SK-N-SH treated with all-trans-retinoic acid at 6 μM for 48 hours (cell line): ENCODE results near the gene RAB7A.

Source experiments
- ATAC-seq: fragments of 200-7000 bp; cut with Tn5 transposase; 3 replicates; pipeline ENCODE4 v1.9.1; 2020; ENCODE audit warnings: mild to moderate bottlenecking, moderate library complexity
- ARNTL ChIP-seq: fragments of 450-650 bp; formaldehyde crosslinking; IDR thresholded peaks from 2 replicates; pipeline ENCODE4 v1.5.0; 2020; ENCODE audit warnings: low read depth, mild to moderate bottlenecking, moderate library complexity, borderline replicate concordance
- BACH2 ChIP-seq: fragments of 250-450 bp; sonication (Bioruptor Pico); IDR thresholded peaks from 2 replicates; pipeline ENCODE4 v1.9.0; 2021; ENCODE audit warnings: mild to moderate bottlenecking, borderline replicate concordance
- CSDC2 ChIP-seq: fragments of 250-450 bp; sonication (Bioruptor Pico); IDR thresholded peaks from 2 replicates; pipeline ENCODE4 v1.5.0; 2020; ENCODE audit warnings: mild to moderate bottlenecking, moderate library complexity
- ESRRG ChIP-seq: fragments of 250-450 bp; sonication (Bioruptor Pico); IDR thresholded peaks from 2 replicates; pipeline ENCODE4 v1.6.1; 2021; ENCODE audit warnings: mild to moderate bottlenecking
- GLIS3 ChIP-seq: fragments of 250-450 bp; sonication (Bioruptor Pico); IDR thresholded peaks from 2 replicates; pipeline ENCODE4 v1.5.0; 2020; ENCODE audit warnings: mild to moderate bottlenecking, moderate library complexity
- OSR1 ChIP-seq: fragments of 250-450 bp; sonication (Bioruptor Pico); IDR thresholded peaks from 2 replicates; pipeline ENCODE4 v1.8.0; 2022; ENCODE audit warnings: moderate library complexity, mild to moderate bottlenecking, inconsistent platforms
- PPARA ChIP-seq: fragments of 250-450 bp; sonication (Bioruptor Pico); IDR thresholded peaks from 2 replicates; pipeline ENCODE4 v1.5.0; 2020; ENCODE audit warnings: mild to moderate bottlenecking, borderline replicate concordance
- RARB ChIP-seq: fragments of 250-450 bp; sonication (Bioruptor Pico); IDR thresholded peaks from 2 replicates; pipeline ENCODE4 v1.8.0; 2021; ENCODE audit warnings: mild to moderate bottlenecking, moderate library complexity
- SNAI2 ChIP-seq: fragments of 250-450 bp; sonication (Bioruptor Pico); IDR thresholded peaks from 2 replicates; pipeline ENCODE4 v1.5.0; 2020; ENCODE audit warnings: mild to moderate bottlenecking, moderate library complexity
- TCF4 ChIP-seq: fragments of 250-450 bp; sonication (Bioruptor Pico); IDR thresholded peaks from 2 replicates; pipeline ENCODE4 v1.8.0; 2021; ENCODE audit warnings: mild to moderate bottlenecking, moderate library complexity, borderline replicate concordance
- TOX ChIP-seq: fragments of 250-450 bp; sonication (Bioruptor Pico); IDR thresholded peaks from 2 replicates; pipeline ENCODE4 v1.8.0; 2021; ENCODE audit warnings: mild to moderate bottlenecking, moderate library complexity, borderline replicate concordance
- ZC3H10 ChIP-seq: fragments of 250-450 bp; sonication (Bioruptor Pico); IDR thresholded peaks from 2 replicates; pipeline ENCODE4 v1.5.1; 2021; ENCODE audit warnings: mild to moderate bottlenecking, moderate library complexity
- ZFP3 ChIP-seq: fragments of 250-450 bp; sonication (Bioruptor Pico); IDR thresholded peaks from 2 replicates; pipeline ENCODE4 v1.5.0; 2020; ENCODE audit warnings: mild to moderate bottlenecking, moderate library complexity
- ZFP30 ChIP-seq: fragments of 450-650 bp; formaldehyde crosslinking; IDR thresholded peaks from 2 replicates; pipeline ENCODE4 v1.5.0; 2022; ENCODE audit warnings: mild to moderate bottlenecking, moderate library complexity
- ZNF70 ChIP-seq: fragments of 450-650 bp; formaldehyde crosslinking; IDR thresholded peaks from 2 replicates; pipeline ENCODE4 v1.5.0; 2020; ENCODE audit warnings: mild to moderate bottlenecking, moderate library complexity
- TF ChIP-seq, protein P1 (sequence below): fragments of 250-450 bp; sonication (Bioruptor Pico); IDR thresholded peaks from 2 replicates; pipeline ENCODE4 v1.5.0; 2020; ENCODE audit warnings: mild to moderate bottlenecking, moderate library complexity
- TF ChIP-seq, protein P2 (sequence below): fragments of 250-450 bp; sonication (Bioruptor Pico); IDR thresholded peaks from 2 replicates; pipeline ENCODE4 v1.5.1; 2020; ENCODE audit warnings: low read depth, mild to moderate bottlenecking, moderate library complexity
- TF ChIP-seq, protein P3 (sequence below): fragments of 250-450 bp; sonication (Bioruptor Pico); IDR thresholded peaks from 2 replicates; pipeline ENCODE4 v1.5.1; 2021; ENCODE audit warnings: mild to moderate bottlenecking, moderate library complexity
- TF ChIP-seq, protein P4 (sequence below): fragments of 250-450 bp; sonication (Bioruptor Pico); IDR thresholded peaks from 2 replicates; pipeline ENCODE4 v1.8.0; 2021; ENCODE audit warnings: low read depth, mild to moderate bottlenecking, moderate library complexity, borderline replicate concordance
- TF ChIP-seq, protein P5 (sequence below): fragments of 250-450 bp; sonication (Bioruptor Pico); IDR thresholded peaks from 2 replicates; pipeline ENCODE4 v1.8.0; 2020; ENCODE audit warnings: mild to moderate bottlenecking, moderate library complexity, borderline replicate concordance

RAB7A gene

DNA sequence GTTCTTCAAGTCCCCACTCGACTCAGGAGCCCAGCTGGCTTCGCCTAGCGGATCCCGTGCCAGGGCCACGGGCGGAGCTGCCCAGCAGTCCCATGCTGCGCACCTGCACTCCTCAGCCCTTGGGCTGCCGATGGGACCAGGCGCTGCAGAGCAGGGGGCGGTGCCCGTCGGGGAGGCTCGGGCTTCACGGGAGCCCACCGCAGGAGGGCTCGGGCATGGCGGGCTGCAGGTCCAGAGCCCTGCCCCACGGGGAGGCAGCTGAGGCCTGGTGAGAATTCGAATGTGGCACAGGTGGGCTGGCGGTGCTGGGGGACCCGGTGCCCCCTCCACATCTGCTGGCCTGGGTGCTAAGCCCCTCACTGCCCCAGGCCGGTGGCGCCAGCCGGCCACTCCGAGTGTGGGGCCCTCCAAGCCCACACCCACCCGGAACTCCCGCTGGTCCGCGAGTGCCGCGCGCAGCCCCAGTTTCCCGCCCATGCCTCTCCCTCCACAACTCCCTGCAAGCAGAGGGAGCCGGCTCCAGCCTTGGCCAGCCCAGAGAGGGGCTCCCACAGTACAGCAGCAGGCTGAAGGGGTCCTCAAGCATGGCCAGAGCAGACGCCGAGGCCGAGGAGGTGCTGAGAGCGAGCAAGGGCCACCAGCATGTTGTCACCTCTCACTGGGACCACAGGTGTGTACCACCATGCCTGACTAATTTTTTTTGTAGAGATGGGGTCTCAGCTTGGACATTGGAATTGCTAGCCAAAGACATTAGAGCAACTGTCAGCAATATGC lies 17.0 kb downstream of the RAB7A start:
- TF ChIP-seq TOX (no peak), GLIS3 (no peak), ZNF70 (CRISPR knock-in tag) (no peak), RARB (CRISPR knock-in tag) (no peak), ZC3H10 (CRISPR knock-in tag) (no peak), SNAI2 (CRISPR knock-in tag) (no peak), ARNTL (CRISPR knock-in tag) (no peak), TCF4 (CRISPR knock-in tag) (no peak), ESRRG (CRISPR knock-in tag) (no peak)
- TF ChIP-seq, protein P1, sequence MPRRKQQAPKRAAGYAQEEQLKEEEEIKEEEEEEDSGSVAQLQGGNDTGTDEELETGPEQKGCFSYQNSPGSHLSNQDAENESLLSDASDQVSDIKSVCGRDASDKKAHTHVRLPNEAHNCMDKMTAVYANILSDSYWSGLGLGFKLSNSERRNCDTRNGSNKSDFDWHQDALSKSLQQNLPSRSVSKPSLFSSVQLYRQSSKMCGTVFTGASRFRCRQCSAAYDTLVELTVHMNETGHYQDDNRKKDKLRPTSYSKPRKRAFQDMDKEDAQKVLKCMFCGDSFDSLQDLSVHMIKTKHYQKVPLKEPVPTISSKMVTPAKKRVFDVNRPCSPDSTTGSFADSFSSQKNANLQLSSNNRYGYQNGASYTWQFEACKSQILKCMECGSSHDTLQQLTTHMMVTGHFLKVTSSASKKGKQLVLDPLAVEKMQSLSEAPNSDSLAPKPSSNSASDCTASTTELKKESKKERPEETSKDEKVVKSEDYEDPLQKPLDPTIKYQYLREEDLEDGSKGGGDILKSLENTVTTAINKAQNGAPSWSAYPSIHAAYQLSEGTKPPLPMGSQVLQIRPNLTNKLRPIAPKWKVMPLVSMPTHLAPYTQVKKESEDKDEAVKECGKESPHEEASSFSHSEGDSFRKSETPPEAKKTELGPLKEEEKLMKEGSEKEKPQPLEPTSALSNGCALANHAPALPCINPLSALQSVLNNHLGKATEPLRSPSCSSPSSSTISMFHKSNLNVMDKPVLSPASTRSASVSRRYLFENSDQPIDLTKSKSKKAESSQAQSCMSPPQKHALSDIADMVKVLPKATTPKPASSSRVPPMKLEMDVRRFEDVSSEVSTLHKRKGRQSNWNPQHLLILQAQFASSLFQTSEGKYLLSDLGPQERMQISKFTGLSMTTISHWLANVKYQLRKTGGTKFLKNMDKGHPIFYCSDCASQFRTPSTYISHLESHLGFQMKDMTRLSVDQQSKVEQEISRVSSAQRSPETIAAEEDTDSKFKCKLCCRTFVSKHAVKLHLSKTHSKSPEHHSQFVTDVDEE (CRISPR knock-in tag) = no peak
- TF ChIP-seq, protein P2, sequence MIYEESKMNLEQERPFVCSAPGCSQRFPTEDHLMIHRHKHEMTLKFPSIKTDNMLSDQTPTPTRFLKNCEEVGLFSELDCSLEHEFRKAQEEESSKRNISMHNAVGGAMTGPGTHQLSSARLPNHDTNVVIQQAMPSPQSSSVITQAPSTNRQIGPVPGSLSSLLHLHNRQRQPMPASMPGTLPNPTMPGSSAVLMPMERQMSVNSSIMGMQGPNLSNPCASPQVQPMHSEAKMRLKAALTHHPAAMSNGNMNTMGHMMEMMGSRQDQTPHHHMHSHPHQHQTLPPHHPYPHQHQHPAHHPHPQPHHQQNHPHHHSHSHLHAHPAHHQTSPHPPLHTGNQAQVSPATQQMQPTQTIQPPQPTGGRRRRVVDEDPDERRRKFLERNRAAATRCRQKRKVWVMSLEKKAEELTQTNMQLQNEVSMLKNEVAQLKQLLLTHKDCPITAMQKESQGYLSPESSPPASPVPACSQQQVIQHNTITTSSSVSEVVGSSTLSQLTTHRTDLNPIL (CRISPR knock-in tag) = no peak
- TF ChIP-seq, protein P3, sequence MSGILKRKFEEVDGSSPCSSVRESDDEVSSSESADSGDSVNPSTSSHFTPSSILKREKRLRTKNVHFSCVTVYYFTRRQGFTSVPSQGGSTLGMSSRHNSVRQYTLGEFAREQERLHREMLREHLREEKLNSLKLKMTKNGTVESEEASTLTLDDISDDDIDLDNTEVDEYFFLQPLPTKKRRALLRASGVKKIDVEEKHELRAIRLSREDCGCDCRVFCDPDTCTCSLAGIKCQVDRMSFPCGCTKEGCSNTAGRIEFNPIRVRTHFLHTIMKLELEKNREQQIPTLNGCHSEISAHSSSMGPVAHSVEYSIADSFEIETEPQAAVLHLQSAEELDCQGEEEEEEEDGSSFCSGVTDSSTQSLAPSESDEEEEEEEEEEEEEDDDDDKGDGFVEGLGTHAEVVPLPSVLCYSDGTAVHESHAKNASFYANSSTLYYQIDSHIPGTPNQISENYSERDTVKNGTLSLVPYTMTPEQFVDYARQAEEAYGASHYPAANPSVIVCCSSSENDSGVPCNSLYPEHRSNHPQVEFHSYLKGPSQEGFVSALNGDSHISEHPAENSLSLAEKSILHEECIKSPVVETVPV = no peak
- TF ChIP-seq, all 23 proteins: peak for 0
- no peak for ATAC-seq

DNA sequence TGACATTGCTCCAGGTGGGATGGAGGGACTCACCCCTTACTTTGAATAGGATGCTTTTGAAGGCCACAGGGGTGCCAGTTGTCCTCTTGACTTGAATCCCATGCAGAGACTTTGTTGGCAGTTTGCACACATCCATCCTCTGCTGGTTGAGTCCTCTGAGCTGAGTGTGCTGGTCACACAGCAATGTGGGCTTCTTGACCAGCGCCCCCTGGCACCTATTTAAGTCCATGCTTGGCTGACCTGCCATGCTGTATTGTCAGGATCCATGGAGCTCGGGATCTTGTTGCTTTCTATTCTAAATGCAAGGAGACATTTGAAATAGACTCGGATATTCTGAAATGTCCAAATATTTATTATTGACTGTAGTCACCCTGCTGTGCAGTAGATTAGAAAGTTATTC lies 19.8 kb downstream of the RAB7A start:
- ATAC-seq = no peak
- TF ChIP-seq, protein P1 (CRISPR knock-in tag) = no peak
- TF ChIP-seq ZC3H10 (CRISPR knock-in tag) (no peak), OSR1 (no peak), ZNF70 (CRISPR knock-in tag) (no peak), BACH2 (CRISPR knock-in tag) (no peak), TOX (no peak), ESRRG (CRISPR knock-in tag) (no peak), TCF4 (CRISPR knock-in tag) (no peak), ZFP3 (CRISPR knock-in tag) (no peak), PPARA (CRISPR knock-in tag) (no peak), CSDC2 (CRISPR knock-in tag) (no peak), ZFP30 (no peak)
- TF ChIP-seq, protein P4, sequence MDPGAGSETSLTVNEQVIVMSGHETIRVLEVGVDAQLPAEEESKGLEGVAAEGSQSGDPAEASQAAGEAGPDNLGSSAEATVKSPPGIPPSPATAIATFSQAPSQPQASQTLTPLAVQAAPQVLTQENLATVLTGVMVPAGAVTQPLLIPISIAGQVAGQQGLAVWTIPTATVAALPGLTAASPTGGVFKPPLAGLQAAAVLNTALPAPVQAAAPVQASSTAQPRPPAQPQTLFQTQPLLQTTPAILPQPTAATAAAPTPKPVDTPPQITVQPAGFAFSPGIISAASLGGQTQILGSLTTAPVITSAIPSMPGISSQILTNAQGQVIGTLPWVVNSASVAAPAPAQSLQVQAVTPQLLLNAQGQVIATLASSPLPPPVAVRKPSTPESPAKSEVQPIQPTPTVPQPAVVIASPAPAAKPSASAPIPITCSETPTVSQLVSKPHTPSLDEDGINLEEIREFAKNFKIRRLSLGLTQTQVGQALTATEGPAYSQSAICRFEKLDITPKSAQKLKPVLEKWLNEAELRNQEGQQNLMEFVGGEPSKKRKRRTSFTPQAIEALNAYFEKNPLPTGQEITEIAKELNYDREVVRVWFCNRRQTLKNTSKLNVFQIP (CRISPR knock-in tag) = no peak
- TF ChIP-seq, protein P2 (CRISPR knock-in tag) = no peak
- TF ChIP-seq, protein P5, sequence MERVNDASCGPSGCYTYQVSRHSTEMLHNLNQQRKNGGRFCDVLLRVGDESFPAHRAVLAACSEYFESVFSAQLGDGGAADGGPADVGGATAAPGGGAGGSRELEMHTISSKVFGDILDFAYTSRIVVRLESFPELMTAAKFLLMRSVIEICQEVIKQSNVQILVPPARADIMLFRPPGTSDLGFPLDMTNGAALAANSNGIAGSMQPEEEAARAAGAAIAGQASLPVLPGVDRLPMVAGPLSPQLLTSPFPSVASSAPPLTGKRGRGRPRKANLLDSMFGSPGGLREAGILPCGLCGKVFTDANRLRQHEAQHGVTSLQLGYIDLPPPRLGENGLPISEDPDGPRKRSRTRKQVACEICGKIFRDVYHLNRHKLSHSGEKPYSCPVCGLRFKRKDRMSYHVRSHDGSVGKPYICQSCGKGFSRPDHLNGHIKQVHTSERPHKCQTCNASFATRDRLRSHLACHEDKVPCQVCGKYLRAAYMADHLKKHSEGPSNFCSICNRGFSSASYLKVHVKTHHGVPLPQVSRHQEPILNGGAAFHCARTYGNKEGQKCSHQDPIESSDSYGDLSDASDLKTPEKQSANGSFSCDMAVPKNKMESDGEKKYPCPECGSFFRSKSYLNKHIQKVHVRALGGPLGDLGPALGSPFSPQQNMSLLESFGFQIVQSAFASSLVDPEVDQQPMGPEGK (CRISPR knock-in tag) = no peak
- TF ChIP-seq, protein P3 = no peak
- TF ChIP-seq, all 23 proteins: peak for 0
